Prostate gland (tissue), 2 donors: ENCODE results near the gene KCNS3.

Experiments
- CTCF ChIP-seq, 4 experiments: fragments of 200-600 bp in 2 of 4; fragments of 450-650 bp in 2 of 4; sonication (generic) in 2 of 4; IDR thresholded peaks; 1 replicate in 3 of 4; 2 replicates in 1 of 4; pipeline ENCODE4 v1.5.1; 2016 to 2019; ENCODE audit warnings: antibody characterized with exemption in 4 of 4, mild to moderate bottlenecking in 2 of 4, moderate library complexity in 2 of 4
- POLR2A ChIP-seq: fragments of 450-650 bp; IDR thresholded peaks from one replicate; pipeline ENCODE4 v1.6.1; 2016; ENCODE audit warnings: antibody characterized with exemption, mild to moderate bottlenecking
- POLR2AphosphoS5 ChIP-seq: sonication (generic); formaldehyde crosslinking; IDR thresholded peaks from one replicate; pipeline ENCODE4 v1.6.1; 2017; ENCODE audit warnings: antibody characterized with exemption

GRCh38 chr2:17936599-17936998 is 58.1 kb downstream of the KCNS3 start:
- TF ChIP-seq CTCF (IDR thresholded peaks at IDR 0.05) = no peak
- no peak for TF ChIP-seq POLR2AphosphoS5
- no peak for TF ChIP-seq POLR2A
